HG03460 (cell line): ENCODE measurements around the gene CHCHD3.
A peak's percentile ranks its signal among the peaks of the same experiment; 100 is the strongest.

Source experiments
- ATAC-seq: cut with Tn5 transposase; IDR thresholded peaks from one replicate; pipeline ENCODE4 v1.9.1; 2021; ENCODE audit not compliant: unreplicated experiment

The CHCHD3 gene

DNA sequence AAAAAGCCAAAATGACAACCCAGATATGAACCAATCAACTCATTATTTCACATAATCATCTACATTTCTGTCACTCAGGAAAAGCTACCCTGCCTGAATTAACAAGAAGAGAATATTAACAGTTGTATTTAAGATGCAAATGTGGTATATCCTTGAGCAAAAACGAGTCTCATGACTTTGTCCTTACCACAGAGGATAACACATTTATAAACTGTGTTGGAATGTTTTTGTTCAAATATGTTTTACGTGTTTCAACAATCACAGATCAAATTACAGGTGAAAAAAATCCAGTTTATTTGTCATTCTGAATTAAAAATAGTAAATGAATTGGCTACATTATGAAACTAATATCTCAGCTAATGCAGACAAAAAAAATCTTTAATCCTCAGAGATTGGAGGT lies 34.6 kb downstream of the CHCHD3 start:
- no peak for ATAC-seq

DNA sequence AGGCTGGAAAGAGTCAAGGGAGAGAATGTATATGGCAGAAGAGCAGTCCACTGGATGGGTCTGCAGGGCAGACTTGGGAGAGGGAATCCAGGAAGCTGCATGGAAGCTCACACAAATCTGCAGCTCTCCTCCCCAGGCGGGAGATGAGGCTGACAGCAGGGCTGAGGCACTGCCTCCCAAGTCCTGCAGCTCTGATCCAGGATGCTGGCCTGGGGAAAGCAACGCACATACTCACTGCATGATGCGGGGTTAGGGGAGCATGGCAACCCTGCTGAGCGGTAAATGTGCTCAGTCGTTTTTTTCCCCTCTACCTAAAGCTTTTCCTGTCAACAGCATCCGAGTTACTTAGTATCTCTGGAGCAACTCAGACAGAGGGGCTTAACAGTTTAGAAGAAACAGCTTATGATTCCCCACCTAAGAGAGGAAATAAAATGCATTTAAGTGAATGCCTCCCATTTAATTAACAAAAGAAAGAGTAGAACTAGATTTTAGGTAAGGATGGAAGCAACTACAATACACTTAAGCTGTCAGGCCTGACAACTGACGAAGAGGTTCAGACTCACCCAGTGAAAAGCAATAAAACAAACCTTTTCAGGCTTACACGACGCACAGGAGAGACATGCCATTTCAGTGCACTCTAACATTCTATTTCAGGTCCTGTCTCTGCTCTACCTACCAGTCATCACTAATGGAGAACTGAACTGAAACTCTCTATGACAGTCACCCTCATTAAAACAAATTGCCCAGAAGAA lies 37.0 kb downstream of the CHCHD3 start:
- no peak for ATAC-seq

DNA sequence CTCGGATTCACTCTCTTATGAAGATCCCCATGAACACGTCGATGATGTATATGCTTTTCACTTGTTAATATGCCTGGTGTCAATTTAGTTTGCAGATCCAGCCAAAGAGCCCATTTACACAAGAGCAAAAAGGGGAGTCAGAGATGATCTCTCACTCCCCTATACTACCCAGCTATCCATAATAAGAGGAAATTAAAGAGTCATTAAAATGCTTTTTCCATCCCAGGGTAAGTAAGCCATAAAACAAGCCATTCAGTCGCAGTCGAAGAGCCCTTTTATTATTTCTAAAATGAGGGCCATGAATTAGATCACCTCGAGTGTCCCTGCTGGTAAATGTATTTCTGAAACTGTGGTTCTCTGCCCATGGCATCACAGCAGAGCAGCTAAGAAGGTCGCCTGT lies 41.2 kb downstream of the CHCHD3 start:
- no peak for ATAC-seq

- no peak for ATAC-seq
These were observed 41.7 kb downstream of the CHCHD3 start for GRCh38 chr7:133040178-133040577.

DNA sequence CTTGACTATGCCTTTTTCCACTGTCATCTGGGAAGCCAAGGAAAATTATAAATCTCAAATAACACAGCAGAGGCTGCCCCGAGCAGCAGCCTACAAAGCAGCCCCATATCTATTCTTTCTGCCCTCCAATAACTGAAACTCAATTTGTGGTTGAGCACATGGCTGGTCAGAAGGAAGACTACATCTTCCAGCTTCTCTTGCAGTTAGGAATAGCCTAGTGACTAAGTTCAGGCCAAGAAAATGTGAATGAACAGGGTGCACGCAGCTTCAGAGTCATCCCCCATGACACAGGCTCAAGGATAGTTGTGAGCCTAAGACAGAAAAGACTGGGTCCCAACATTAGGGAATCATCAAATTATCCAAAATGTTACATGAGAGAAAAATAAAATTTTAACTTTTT lies 42.3 kb downstream of the CHCHD3 start:
- ATAC-seq, result no peak

DNA sequence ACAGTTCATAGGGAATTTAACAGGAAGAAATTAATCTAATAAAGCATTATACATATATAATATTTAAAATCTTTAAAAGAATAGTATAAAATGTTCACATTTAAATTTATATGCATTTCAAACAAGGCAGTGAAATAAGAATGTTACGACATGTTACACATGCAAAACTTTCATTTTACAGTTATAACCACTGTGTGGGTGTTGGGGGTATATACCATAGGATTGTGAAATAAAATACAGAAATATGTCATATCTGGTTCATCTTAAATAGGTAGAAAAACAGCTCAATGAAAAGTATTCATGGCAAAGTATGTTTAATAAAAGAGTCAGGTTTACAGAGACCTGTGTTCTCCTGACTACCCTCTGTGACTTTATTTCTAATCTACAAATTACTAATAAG lies 45.6 kb downstream of the CHCHD3 start:
- no peak for ATAC-seq

DNA sequence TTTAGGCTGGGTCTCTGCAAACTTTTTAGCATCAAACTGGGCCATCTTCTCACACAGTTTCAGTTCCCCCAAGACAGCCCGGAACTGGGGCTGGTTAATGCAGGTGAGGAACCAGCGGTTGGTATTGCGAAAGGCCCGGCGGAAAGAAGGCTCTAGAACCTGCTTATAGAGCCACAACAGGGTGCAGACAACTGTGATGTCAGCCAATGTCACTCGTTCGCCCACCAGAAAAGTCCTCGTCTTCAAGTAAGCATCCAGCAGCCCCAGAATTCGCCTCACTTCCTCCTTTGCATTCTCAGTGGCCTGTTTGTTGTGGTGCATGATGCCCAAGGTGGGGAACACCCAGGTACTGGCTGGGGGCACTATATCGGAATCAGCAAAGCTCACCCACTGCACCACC lies 46.6 kb downstream of the CHCHD3 start:
- peak; percentile 85 for ATAC-seq

DNA sequence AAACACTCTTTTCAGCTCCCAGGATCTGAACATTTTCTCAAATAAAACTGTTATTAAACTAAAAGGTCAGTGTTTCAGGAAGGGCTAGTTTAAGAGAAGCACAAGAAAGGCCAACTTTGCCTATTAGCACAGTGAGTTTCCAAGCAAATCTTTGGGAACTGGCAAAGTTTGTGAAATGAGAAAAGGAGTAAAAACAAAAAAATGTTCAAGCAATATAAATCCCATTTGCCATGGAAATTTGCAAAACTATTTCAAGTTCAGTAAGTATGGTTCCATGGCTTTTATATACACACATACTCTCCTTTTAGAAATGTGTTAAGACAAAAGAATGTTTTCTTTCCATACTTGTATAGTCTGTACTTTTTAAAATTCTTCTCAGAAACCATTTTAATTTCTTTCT lies 51.5 kb downstream of the CHCHD3 start:
- no peak for ATAC-seq

GRCh38 chr7:133029463-133029862 lies 52.4 kb downstream of the CHCHD3 start:
- ATAC-seq, result no peak

- ATAC-seq, result no peak
These were observed 54.5 kb downstream of the CHCHD3 start for GRCh38 chr7:133027397-133027796.

DNA sequence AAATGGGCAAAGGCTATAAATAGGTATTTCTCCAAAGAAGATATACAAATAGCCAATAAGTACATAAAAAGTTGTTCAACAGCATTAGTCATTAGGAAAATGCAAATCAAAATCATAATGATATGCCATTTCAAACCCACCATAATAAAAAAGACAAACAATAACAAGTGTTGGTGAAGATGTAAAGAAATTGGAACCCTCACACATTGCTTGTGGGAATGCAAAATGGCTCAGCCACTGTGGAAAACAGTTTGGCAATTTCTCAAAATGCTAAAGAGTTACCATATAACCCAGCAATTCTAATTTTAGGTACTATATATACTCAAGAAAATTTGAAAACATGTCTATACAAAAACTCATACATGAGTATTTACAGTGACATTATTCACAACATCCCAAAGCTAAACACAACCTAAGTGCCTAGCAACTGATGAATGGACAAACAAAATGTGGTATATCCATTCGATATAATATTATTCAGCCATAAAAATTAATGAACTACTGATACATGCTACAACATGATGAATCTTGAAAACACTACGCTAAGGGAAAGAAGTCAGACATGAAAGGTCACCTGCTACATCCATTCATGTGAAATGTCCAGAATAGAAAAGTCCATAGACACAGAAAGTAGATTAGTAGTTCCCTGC lies 55.6 kb downstream of the CHCHD3 start:
- no peak for ATAC-seq

DNA sequence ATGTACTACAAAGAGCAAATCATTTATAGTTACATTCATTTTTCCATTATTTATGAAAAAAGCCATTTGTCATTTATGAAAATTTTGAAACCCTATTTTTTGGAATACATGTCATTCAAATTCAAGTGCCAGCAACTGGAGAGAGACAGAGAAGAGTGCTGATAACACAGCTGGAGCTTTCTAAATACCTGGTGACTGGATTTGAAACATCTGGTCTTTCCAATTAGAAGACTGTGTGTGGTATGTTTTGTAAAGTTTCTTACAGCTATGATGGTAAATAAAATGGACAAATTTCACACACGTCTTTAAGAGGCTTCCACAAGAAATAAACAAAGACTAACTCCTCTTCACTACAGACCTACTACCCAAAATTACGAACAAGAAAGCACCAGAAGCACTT lies 56.8 kb downstream of the CHCHD3 start:
- no peak for ATAC-seq

- no peak for ATAC-seq
These were observed 57.3 kb downstream of the CHCHD3 start for GRCh38 chr7:133024596-133024995.

- no peak for ATAC-seq
These were observed 58.4 kb downstream of the CHCHD3 start for GRCh38 chr7:133023370-133024071.

- ATAC-seq, result no peak
These were observed 59.2 kb downstream of the CHCHD3 start for GRCh38 chr7:133022661-133023060.

GRCh38 chr7:133021196-133021595 lies 60.7 kb downstream of the CHCHD3 start:
- no peak for ATAC-seq

- no peak for ATAC-seq
These were observed 61.4 kb downstream of the CHCHD3 start for GRCh38 chr7:133020496-133020895.

DNA sequence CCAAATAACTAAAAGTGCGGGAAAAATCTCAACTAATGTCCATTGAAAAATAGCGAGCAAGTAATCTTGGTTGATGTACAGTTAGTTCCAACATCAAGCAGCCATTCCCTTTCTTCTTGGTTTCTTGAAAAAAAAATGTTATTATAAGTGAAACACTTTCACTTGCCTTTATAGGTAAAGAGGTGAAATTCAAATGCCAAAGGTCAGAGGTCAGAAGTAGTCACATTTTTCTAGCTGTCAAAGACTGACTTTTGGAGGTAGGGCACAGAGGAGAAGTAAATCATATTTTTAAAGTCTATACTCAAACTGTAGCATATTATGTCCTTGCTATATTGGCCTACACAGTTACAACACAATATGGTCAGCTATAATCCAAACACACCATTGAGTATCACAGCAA lies 62.3 kb downstream of the CHCHD3 start:
- no peak for ATAC-seq

DNA sequence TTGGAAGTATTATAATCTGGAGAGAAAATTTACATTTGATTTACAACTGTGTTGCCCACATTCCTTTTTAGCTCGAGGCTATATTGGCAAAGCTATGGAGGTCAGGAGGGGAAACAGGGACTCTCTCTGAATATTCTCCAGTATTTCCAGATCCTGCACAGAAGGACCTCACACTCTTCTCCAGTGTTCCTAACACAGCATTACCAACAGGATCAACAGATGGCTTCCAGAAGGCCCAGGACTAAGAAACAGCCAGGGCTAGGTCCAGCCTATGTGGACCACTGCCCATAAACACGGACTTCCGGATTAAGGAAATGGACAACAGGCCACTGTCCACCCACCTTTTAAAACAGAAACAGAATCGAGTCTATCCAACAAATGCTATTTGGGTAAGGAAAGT lies 65.3 kb downstream of the CHCHD3 start:
- ATAC-seq, result no peak

GRCh38 chr7:133015888-133016287 lies 66.0 kb downstream of the CHCHD3 start:
- no peak for ATAC-seq

GRCh38 chr7:133011746-133012145 lies 70.1 kb downstream of the CHCHD3 start:
- ATAC-seq, result no peak
